Measurements from ENCODE around the gene TRAM2. TPM values are rescaled to one million over a fixed set of nuclear protein-coding genes. Genes with fewer than 3 reads are reported as not detected.

TRAM2 gene
- total RNA-seq, 4 donors from 2014 or later = 13.3 to 23.8 (median 18.5) TPM

GRCh38 chr6:52596371-52597028 lies 19.6 kb upstream of the TRAM2 start:
- no peaks in the 10 kb centered on the region for H3K27me3 ChIP-seq
- no peak for TF ChIP-seq POLR2A (IDR thresholded peaks at IDR 0.05; ENCODE audit: low read depth)
- TF ChIP-seq EP300 (IDR thresholded peaks at IDR 0.05) = no peak
- no peak for TF ChIP-seq POLR2AphosphoS5 (IDR thresholded peaks at IDR 0.05)
- TF ChIP-seq, protein P1, sequence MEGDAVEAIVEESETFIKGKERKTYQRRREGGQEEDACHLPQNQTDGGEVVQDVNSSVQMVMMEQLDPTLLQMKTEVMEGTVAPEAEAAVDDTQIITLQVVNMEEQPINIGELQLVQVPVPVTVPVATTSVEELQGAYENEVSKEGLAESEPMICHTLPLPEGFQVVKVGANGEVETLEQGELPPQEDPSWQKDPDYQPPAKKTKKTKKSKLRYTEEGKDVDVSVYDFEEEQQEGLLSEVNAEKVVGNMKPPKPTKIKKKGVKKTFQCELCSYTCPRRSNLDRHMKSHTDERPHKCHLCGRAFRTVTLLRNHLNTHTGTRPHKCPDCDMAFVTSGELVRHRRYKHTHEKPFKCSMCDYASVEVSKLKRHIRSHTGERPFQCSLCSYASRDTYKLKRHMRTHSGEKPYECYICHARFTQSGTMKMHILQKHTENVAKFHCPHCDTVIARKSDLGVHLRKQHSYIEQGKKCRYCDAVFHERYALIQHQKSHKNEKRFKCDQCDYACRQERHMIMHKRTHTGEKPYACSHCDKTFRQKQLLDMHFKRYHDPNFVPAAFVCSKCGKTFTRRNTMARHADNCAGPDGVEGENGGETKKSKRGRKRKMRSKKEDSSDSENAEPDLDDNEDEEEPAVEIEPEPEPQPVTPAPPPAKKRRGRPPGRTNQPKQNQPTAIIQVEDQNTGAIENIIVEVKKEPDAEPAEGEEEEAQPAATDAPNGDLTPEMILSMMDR (IDR thresholded peaks at IDR 0.05) = no peak
- DNase-seq (ENCODE audit: extremely low spot score) = no peak
- no peak overlapping the region for H3K4me3 ChIP-seq
- 47% methylated on average over 2 of the region's 2 CpGs for WGBS
- H3K4me1 ChIP-seq = peaks cover 30 to 44% (median 38%) of the 10 kb centered on the region in 4 donors
- no peaks in the 10 kb centered on the region for H3K9me3 ChIP-seq
- intact Hi-C loops (cut with DNase I) = loop anchor here (1.0 to 5.0 kb wide), 3 partner anchors 71 to 180 kb away; no protein-coding TSS in a partner anchor
- H3K36me3 ChIP-seq = no peaks in the 10 kb centered on the region
- H3K27ac ChIP-seq (replicated peaks in 1 of 4) = peak overlapping the region; percentile 64 to 79 (median 75)

DNA sequence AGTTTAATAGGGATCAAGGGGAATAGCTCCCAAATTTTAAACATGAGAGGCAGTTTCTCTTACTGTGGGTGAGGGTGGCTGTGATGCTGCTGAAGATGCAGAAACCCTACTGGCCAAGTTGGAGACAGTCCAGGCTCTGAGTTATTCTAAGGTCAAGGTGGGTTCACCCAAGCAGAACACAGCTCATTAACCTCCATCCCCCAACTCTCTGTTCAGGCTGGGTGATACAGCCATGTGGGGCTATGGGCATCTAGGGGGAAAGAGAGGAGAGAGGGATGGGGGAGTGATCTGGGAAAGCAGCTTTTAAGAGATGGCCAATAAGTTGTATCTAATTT lies 18.9 kb upstream of the TRAM2 start:
- Histone ChIP-seq H3K4me1 (peaks cover 30 to 45% (median 40%) of the 10 kb centered on the region in 4 donors), H3K27me3 (no peaks in the 10 kb centered on the region), H3K4me3 (peak overlapping the region in 1 of 4 donors; percentile 13), H3K36me3 (no peaks in the 10 kb centered on the region), H3K27ac (replicated peaks in 1 of 4) (peak overlapping the region; percentile 64 to 79 (median 75)), H3K9me3 (no peaks in the 10 kb centered on the region)
- intact Hi-C loops (cut with DNase I) = loop anchor here (2.0 to 5.0 kb wide), 3 partner anchors 19 to 98 kb away; partner anchors contain the start of gene TRAM2
- no peak for DNase-seq (ENCODE audit: extremely low spot score)
- TF ChIP-seq EP300 (IDR thresholded peaks at IDR 0.05) = no peak
- no peak for TF ChIP-seq POLR2AphosphoS5 (IDR thresholded peaks at IDR 0.05)
- TF ChIP-seq, protein P1 (IDR thresholded peaks at IDR 0.05) = no peak
- TF ChIP-seq POLR2A (IDR thresholded peaks at IDR 0.05; ENCODE audit: low read depth) = no peak

- intact Hi-C loops (cut with DNase I) = loop anchor here (2.0 to 5.0 kb wide), 3 partner anchors 18 to 98 kb away; partner anchors contain the start of gene TRAM2
- TF ChIP-seq POLR2AphosphoS5 (IDR thresholded peaks at IDR 0.05) = peak; percentile 57 to 59
- TF ChIP-seq, protein P1 (IDR thresholded peaks at IDR 0.05) = no peak
- Histone ChIP-seq H3K4me3 (peak overlapping the region in 3 of 4 donors; percentile 8 to 13 (median 10)), H3K27me3 (no peaks in the 10 kb centered on the region), H3K9me3 (no peaks in the 10 kb centered on the region), H3K36me3 (no peaks in the 10 kb centered on the region), H3K27ac (replicated peaks in 1 of 4) (peak overlapping the region; percentile 64 to 79 (median 75)), H3K4me1 (peaks cover 30 to 51% (median 43%) of the 10 kb centered on the region in 4 donors)
- no peak for DNase-seq (ENCODE audit: extremely low spot score)
- WGBS = 21% methylated on average over 7 of the region's 7 CpGs
Observed at GRCh38 chr6:52595000-52595795, 18.3 kb upstream of the TRAM2 start.

GRCh38 chr6:52594221-52594620 lies 17.4 kb upstream of the TRAM2 start:
- no peak for DNase-seq (ENCODE audit: extremely low spot score)
- no peaks in the 10 kb centered on the region for H3K9me3 ChIP-seq
- no peaks in the 10 kb centered on the region for H3K27me3 ChIP-seq
- peak overlapping the region; percentile 64 to 79 (median 75) for H3K27ac ChIP-seq (replicated peaks in 1 of 4)
- TF ChIP-seq POLR2A (IDR thresholded peaks at IDR 0.05; ENCODE audit: low read depth) = no peak
- TF ChIP-seq, protein P1 (IDR thresholded peaks at IDR 0.05) = no peak
- no peak for TF ChIP-seq POLR2AphosphoS5 (IDR thresholded peaks at IDR 0.05)
- TF ChIP-seq EP300 (IDR thresholded peaks at IDR 0.05) = no peak
- H3K4me3 ChIP-seq = no peak overlapping the region
- intact Hi-C loops (cut with DNase I) = loop anchor here (2.0 kb wide), 1 partner anchor 17 kb away; the partner anchor contains the start of gene TRAM2
- 85% methylated on average over 5 of the region's 5 CpGs for WGBS
- no peaks in the 10 kb centered on the region for H3K36me3 ChIP-seq
- peaks cover 34 to 56% (median 49%) of the 10 kb centered on the region in 4 donors for H3K4me1 ChIP-seq
